ENCODE measurements around the gene KLRC3.
"Not testable (repeated sequence)": the region's sequence is repeated elsewhere in the genome, so short reads cannot be mapped to it uniquely, and the experiment has no call there.

Gene KLRC3

DNA sequence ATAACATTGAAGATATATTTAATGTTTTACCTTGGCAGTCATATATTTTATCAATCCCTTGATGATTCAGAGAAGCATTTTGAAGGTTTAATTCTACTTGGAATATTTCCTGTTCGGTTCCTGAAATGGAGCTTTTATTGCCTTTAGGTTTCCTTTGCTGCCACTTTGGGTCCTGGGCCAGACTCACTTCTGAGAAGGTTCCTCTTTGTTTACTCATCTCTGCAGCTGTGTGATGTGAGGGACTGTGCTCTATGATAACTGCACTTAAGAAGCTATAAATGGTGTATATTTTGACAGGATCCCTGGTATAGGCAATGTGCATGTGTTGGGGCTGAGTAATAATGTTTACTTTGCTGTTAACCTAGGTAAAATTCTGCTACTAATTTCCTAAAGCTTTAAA is at the start of gene KLRC3:
TSS of gene KLRC3 (minus strand) at position 262 of the 400 bp plus-strand sequence. CDS start at position 217, 45 bp downstream.
- not testable (repeated sequence) for DNase-seq

DNA sequence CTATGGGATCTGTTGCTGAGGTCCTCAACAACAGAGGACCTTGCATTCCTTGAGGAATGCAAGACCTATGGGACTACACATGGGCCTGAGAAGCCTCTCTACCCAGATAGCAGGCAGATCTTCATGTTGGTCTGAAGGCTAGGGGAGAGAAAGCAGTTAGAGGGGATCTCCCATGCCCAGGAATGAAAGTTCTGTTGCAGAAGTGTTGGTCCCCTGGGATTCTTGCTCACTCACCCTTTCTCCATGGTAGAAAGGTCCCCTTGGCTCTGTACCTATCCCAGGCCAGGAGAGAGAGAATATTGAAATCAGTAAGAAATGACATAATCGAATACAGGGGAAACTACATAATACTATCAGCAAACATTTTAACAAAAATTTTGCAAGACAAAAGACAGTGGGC is 49.3 kb upstream of the KLRC3 start:
- DNase-seq = no peak

GRCh38 chr12:10466311-10466710 is 45.9 kb upstream of the KLRC3 start:
- no peak for DNase-seq

DNA sequence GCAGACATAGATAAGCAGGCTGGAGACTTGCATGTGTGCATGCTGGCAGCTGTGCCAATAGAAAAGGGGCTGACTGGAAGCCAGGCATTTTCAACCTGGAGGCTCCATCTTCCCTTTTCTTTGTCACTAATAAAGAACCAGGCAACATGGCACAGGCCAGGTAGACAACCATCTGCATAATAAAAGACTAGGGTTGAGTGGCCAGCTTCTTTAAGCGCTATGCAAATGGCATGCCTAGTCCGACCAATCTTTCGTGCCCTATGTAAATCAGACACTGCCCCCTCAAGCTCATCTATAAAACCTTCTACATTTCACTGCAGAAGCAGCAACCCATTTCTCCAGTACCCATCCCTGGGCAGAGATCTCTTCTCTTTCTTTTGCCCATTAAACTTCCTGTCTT is 37.4 kb upstream of the KLRC3 start:
- no peak for DNase-seq

DNA sequence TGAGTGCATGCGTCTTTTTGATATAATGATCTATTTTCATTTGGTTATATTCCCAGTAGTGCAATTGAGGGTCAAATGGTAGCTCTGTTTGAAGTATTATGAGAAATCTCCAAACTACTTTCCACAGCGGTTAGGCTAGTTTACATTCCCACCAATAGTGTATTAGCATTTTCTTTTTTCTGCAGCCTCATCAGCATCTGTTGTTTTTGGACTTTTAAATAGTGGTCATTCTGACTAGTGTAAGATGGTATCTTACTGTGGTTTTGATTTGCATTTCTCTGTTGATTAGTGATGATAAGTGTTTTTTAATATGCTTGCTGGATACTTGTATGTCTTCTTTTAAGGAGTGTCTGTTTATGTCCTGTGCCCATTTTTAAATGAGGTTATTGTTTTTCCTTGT is 36.5 kb upstream of the KLRC3 start:
- DNase-seq = no peak

GRCh38 chr12:10455766-10456165 is 35.4 kb upstream of the KLRC3 start:
- no peak for DNase-seq

- no peak for DNase-seq
These were observed 34.1 kb upstream of the KLRC3 start for GRCh38 chr12:10454531-10454930.

DNA sequence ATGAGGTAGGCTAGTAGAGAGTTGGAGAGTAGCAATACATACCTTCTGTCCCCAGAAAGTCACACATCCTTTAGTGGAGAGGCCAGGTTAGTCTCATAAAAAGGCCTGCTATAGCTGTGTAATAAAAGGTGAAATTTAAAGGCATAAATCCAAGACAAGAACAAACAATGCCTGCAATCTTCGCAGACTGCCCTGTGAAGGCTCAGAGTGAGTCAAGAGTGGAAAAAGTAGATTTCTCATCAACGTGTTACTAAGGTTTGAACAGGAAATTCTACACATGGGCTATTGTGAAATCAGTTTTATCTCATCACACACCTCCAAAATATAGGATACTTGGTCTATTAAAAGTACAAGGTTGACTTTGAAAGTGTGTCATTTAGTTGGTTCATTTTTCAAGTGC is 32.8 kb upstream of the KLRC3 start, which contains the start of gene KLRC1:
TSS of gene KLRC1 (minus strand) at position 222 of the 400 bp plus-strand sequence. CDS start 2,221 bp downstream, outside the sequence.
- DNase-seq = no peak

- DNase-seq = no peak
These were observed 27.8 kb upstream of the KLRC3 start for GRCh38 chr12:10448236-10448635.

DNA sequence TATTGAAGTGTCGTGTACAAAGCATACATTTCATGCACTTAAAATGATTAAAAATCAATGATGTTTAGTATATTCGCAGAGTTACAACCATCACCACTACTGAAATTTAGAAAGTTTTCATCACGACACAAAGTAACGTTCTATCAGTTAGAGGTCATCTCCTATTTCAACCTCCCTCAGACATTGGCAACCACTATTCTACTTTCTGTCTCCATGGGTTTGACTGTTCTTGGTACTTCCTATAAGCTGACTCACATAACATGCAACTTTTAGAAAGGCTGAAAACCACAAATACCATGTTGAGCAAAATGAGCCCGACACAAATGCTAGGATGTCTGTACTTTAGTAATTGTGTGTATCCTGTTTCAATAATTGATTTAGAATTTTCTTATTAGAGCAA is 25.7 kb upstream of the KLRC3 start:
- not testable (repeated sequence) for DNase-seq

DNA sequence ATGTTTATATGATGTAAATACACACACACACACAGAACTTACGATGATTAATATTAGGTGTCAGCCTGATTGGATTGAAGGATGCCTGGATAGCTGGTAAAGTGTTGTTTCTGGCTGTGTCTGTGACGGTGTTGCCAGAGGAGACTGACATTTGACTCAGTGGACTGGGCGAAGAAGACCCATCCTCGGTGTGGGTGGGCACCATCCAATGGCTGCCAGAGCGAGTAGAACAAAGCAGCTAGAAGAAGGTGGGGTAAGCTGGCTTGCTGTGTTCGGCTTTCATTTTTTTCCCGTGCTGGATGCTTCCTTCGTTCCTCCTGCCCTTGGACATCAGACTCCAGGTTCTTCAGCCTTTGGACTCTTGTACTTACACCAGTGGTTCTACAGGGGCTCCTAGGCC is 20.7 kb upstream of the KLRC3 start:
- not testable (repeated sequence) for DNase-seq

GRCh38 chr12:10439608-10440274 is 19.3 kb upstream of the KLRC3 start:
- not testable (repeated sequence) for DNase-seq

- DNase-seq = not testable (repeated sequence)
These were observed 17.2 kb upstream of the KLRC3 start for GRCh38 chr12:10437601-10438000.

- peak; percentile 1 for DNase-seq
These were observed 15.4 kb upstream of the KLRC3 start, which contains the start of gene KLRC2 for GRCh38 chr12:10435816-10436215. Gene KLRC2, minus strand, starts transcription at chr12:10436010. Its CDS starts 24 bp downstream, at chr12:10435986.

DNA sequence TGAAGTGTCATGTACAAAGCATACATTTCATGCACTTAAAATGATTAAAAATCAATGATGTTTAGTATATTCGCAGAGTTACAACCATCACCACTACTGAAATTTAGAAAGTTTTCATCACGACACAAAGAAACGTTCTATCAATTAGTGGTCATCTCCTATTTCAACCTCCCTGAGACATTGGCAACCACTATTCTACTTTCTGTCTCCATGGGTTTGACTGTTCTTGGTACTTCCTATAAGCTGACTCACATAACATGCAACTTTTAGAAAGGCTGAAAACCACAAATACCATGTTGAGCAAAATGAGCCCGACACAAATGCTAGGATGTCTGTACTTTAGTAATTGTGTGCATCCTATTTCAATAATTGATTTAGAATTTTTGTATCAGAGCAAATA is 10.2 kb upstream of the KLRC3 start:
- not testable (repeated sequence) for DNase-seq

GRCh38 chr12:10425938-10426337 is 5.5 kb upstream of the KLRC3 start:
- not testable (repeated sequence) for DNase-seq

GRCh38 chr12:10424260-10424899 is 4.0 kb upstream of the KLRC3 start:
- DNase-seq = not testable (repeated sequence)

DNA sequence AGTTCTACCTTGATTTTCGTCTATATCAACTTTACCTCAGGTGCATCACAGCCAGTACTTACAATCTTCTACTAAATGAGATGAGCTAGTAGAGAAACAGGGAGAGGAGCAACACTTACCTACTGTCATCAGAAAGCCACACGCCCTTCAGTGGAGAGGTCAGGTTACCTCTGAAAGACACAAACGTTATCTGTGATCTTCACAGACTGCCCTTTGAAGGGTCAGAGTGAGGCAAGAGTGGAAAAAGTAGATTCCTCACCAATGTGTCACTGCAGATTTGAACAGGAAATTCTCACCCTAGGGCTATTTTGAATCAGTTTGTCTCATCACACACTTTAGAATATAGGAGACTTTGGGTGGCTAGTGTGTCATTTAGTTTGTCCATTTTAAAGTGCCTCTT is 1.8 kb upstream of the KLRC3 start:
- DNase-seq = not testable (repeated sequence)

GRCh38 chr12:10409392-10409791 is 11.0 kb downstream of the KLRC3 start, which contains the start of gene KLRC4:
Gene KLRC4, minus strand, starts transcription at chr12:10409757. Its CDS starts 182 bp downstream, at chr12:10409575.
- DNase-seq = no peak

DNA sequence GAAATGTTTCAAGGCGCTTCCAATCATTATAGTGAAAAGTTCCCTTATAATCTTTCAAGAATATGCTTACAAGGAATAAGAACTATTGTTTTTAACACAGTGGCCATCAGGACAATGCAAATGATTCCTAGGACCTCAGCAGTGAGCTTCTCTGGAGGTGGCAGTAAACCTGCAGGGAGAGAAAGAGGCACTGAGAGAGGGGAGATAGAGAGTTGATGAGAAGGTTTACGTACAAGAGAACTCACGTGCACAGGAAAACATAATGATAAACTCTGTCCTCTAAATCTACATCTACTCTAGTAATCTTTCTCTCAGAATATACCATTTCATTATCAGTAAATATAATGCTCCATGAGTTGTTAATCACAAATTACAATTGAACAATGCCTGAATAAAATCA is 11.6 kb downstream of the KLRC3 start:
- DNase-seq = no peak

DNA sequence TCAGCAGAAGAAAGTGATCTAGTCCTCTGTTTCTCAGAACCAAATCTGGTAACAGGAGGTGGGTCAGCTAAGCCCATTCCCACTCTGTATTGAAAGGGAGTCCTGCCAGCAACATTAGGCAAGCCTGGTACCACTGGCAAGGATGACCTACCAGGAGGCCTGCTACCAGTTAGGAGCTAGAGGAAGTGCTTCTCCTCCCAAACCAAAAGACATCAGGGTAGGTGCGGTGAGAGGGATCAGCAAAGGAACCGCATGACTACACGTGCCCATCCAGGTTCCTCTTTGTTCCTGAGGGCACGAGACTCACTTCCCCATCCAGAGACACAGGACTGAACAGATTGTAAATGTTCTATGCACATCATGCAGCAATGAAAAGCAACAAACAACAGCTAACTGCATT is 13.7 kb downstream of the KLRC3 start:
- no peak for DNase-seq

DNA sequence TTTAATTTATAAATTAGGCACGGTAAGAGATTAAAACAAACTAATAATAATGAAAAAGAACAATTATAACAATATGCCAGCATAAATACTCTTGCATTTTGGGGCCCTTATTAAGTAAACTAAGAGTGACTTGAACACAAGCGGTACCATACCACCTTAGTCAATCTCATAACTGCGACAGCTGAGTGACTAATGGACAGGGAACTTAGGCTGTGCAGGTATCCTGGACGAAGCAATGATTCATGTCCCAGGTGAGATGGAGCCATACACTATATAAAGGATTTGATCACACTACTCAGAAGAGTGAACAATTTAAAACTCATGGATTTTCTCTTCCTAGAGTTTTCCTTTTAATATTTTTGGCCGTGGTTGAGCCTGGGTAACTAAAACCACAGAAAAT is 15.1 kb downstream of the KLRC3 start:
- DNase-seq = no peak

DNA sequence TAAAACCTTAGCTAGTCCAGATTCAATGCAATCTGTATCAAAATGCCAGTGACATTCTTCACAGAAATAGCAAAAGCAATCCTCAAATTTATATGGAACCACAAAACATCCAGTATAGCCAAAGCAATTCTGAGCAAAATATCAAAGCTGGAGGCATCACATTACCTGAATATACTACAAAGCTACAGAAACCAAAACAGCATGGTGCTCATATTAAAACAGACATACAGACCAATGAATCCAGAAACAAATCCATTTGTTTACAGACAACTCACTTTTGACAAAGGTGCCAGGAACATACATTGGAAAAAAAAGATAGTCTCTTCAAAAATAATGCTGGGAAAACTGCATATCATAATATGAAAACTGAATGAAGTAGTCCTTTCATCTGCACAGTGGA is 15.6 kb downstream of the KLRC3 start:
- no peak for DNase-seq

GRCh38 chr12:10400829-10401228 is 19.6 kb downstream of the KLRC3 start:
- no peak for DNase-seq

Measured in KG1 (cell line).